ENCODE results near the gene SDF4.
"Not testable (repeated sequence)": the region's sequence is repeated elsewhere in the genome, so short reads cannot be mapped to it uniquely, and the experiment has no call there.

SDF4 gene

GRCh38 chr1:1250786-1251284 is 19.0 kb upstream of the SDF4 start:
- ATAC-seq (ENCODE audit: insufficient read depth, low read depth) (peak; percentile 95), DNase-seq (peak; percentile 78)
- peak overlapping the region; percentile 35; the same call in 1 of the 2 replicates for H3K4me2 ChIP-seq (ENCODE audit: insufficient read depth, low read length)

GRCh38 chr1:1248009-1248913 is 16.5 kb upstream of the SDF4 start:
- not testable (repeated sequence) for H3K27me3 ChIP-seq (ENCODE audit: insufficient read depth, low read length, poor library complexity); H3K79me2 ChIP-seq (ENCODE audit: insufficient read depth, low read length); H3K4me2 ChIP-seq (ENCODE audit: insufficient read depth, low read length); H4K20me1 ChIP-seq (ENCODE audit: insufficient read depth, low read length); H3K27ac ChIP-seq (ENCODE audit: low read length); DNase-seq; H2AFZ ChIP-seq (ENCODE audit: low read depth, low read length); H3K9ac ChIP-seq (ENCODE audit: low read depth, low read length); H3K4me3 ChIP-seq (ENCODE audit: low read depth in 1 of 2, low read length in 2 of 2); H3K36me3 ChIP-seq (ENCODE audit: insufficient read depth, low read length); H3K9me3 ChIP-seq (ENCODE audit: insufficient read depth, low read length, severe bottlenecking); ATAC-seq (ENCODE audit: insufficient read depth, low read depth)
- H3K4me1 ChIP-seq (ENCODE audit: insufficient read depth, low read length) = peaks cover 24% of the 10 kb centered on the region

More at GRCh38 chr1:1250786-1251284, 19.0 kb upstream of the SDF4 start:
- peaks cover 36% of the 10 kb centered on the region for H3K36me3 ChIP-seq (ENCODE audit: insufficient read depth, low read length)
- H3K79me2 ChIP-seq (ENCODE audit: insufficient read depth, low read length) = peaks cover 3% of the 10 kb centered on the region; the same call in 1 of the 2 replicates
- H3K27me3 ChIP-seq (ENCODE audit: insufficient read depth, low read length, poor library complexity) = no peaks in the 10 kb centered on the region
- H4K20me1 ChIP-seq (ENCODE audit: insufficient read depth, low read length) = peaks cover 11% of the 10 kb centered on the region; the same call in 1 of the 2 replicates
- no peak overlapping the region for H3K9ac ChIP-seq (ENCODE audit: low read depth, low read length)
- H3K27ac ChIP-seq (ENCODE audit: low read length) = peak overlapping the region; percentile 60; the same call in 1 of the 2 replicates
- no peaks in the 10 kb centered on the region for H3K9me3 ChIP-seq (ENCODE audit: insufficient read depth, low read length, severe bottlenecking)
- TF ChIP-seq, protein P1, sequence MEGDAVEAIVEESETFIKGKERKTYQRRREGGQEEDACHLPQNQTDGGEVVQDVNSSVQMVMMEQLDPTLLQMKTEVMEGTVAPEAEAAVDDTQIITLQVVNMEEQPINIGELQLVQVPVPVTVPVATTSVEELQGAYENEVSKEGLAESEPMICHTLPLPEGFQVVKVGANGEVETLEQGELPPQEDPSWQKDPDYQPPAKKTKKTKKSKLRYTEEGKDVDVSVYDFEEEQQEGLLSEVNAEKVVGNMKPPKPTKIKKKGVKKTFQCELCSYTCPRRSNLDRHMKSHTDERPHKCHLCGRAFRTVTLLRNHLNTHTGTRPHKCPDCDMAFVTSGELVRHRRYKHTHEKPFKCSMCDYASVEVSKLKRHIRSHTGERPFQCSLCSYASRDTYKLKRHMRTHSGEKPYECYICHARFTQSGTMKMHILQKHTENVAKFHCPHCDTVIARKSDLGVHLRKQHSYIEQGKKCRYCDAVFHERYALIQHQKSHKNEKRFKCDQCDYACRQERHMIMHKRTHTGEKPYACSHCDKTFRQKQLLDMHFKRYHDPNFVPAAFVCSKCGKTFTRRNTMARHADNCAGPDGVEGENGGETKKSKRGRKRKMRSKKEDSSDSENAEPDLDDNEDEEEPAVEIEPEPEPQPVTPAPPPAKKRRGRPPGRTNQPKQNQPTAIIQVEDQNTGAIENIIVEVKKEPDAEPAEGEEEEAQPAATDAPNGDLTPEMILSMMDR (IDR thresholded peaks at IDR 0.05; ENCODE audit: borderline replicate concordance, extremely low read depth, low read length, poor library complexity, severe bottlenecking) = no peak
- no peak for TF ChIP-seq EZH2 (IDR thresholded peaks at IDR 0.05; ENCODE audit: borderline replicate concordance, low read depth, low read length, severe bottlenecking)
- H2AFZ ChIP-seq (ENCODE audit: low read depth, low read length) = no peak overlapping the region
- peaks cover 24% of the 10 kb centered on the region for H3K4me1 ChIP-seq (ENCODE audit: insufficient read depth, low read length)
- H3K4me3 ChIP-seq (ENCODE audit: low read depth in 1 of 2, low read length in 2 of 2) = no peak overlapping the region

DNA sequence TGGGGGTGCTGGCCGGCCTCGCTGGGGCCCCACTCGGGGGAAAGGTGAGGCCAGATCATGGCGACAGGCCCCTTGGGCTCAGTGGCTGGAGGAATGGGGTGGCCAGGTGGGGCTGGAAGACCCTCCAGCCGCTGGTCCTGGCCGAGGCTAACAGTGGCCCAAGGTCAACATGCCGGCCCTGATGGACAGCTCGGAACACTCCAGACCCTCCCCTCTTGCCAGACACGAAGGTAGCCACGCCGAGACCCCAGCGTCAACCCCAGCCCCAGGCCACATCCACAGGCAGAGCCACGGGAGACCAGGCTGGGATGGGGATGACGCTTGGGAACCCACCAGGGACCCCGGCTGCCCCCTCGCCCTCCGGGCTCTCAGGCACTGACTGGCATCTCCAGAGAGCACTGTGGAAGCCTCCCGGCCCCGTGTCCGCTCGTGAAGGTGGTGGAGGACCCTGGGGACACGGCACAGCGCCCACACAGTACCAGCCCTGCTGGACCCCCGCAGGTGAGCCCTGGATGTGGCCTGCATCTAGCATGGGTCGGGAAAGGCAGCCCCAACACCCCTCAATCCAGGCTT is 15.6 kb upstream of the SDF4 start:
- H3K27ac ChIP-seq (ENCODE audit: low read length) = no peak overlapping the region
- H3K79me2 ChIP-seq (ENCODE audit: insufficient read depth, low read length) = no peaks in the 10 kb centered on the region
- no peak overlapping the region for H3K4me2 ChIP-seq (ENCODE audit: insufficient read depth, low read length)
- DNase-seq = no peak
- H2AFZ ChIP-seq (ENCODE audit: low read depth, low read length) = no peak overlapping the region
- no peaks in the 10 kb centered on the region; the same call in 1 of the 2 replicates for H4K20me1 ChIP-seq (ENCODE audit: insufficient read depth, low read length)
- H3K9ac ChIP-seq (ENCODE audit: low read depth, low read length) = no peak overlapping the region
- no peak for ATAC-seq (ENCODE audit: insufficient read depth, low read depth)
- H3K27me3 ChIP-seq (ENCODE audit: insufficient read depth, low read length, poor library complexity) = no peaks in the 10 kb centered on the region
- no peak for TF ChIP-seq EZH2 (IDR thresholded peaks at IDR 0.05; ENCODE audit: borderline replicate concordance, low read depth, low read length, severe bottlenecking)
- TF ChIP-seq, protein P1 (IDR thresholded peaks at IDR 0.05; ENCODE audit: borderline replicate concordance, extremely low read depth, low read length, poor library complexity, severe bottlenecking) = no peak
- peaks cover 3% of the 10 kb centered on the region; the same call in 1 of the 2 replicates for H3K36me3 ChIP-seq (ENCODE audit: insufficient read depth, low read length)
- peaks cover 23% of the 10 kb centered on the region for H3K4me1 ChIP-seq (ENCODE audit: insufficient read depth, low read length)
- no peaks in the 10 kb centered on the region for H3K9me3 ChIP-seq (ENCODE audit: insufficient read depth, low read length, severe bottlenecking)
- H3K4me3 ChIP-seq (ENCODE audit: low read depth in 1 of 2, low read length in 2 of 2) = no peak overlapping the region

Data from DND-41 (cell line).